GM21367 (cell line): ENCODE measurements around the gene POU2F3.
A peak's percentile ranks its signal among the peaks of the same experiment; 100 is the strongest.

Experiments
- ATAC-seq: cut with Tn5 transposase; IDR thresholded peaks from one replicate; pipeline ENCODE4 v1.9.1; 2021; ENCODE audit not compliant: unreplicated experiment

POU2F3 gene

DNA sequence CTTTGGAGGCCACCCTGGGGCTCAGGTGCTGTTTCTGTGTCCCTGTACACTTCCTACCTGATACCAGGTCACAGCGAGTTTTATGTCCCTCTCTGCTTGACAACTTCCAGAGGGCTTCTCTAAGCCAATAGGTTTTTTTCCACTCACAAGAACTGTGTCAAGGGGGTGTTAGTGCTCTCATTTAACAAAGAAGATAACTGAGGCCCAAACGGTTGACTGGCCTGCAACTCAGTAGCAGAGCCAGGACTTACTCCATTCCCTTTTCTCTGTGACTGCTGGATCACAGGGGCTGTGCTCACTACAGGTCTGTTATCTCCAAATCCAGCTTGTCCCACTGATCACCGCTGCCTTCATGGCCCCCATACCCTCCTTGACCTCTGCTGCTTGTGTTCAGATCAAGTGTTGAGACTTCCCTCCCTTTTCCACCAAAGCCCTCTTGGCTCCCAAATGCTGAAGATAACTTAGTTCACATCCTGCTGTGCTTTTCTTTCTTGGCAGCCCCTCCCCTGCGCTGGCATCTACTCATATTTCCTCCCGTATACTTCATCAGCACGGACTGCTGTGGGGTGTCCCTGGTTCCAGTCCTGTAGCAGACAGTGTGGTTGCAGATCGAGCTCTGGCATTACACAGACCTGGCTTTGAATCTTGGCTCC, 41.3 kb downstream of the POU2F3 start:
- ATAC-seq: no peak

- no peak for ATAC-seq
Measured at GRCh38 chr11:120283124-120283523, 43.2 kb downstream of the POU2F3 start.

GRCh38 chr11:120284272-120284671, 44.3 kb downstream of the POU2F3 start:
- no peak for ATAC-seq

GRCh38 chr11:120285256-120285655, 45.3 kb downstream of the POU2F3 start:
- no peak for ATAC-seq

DNA sequence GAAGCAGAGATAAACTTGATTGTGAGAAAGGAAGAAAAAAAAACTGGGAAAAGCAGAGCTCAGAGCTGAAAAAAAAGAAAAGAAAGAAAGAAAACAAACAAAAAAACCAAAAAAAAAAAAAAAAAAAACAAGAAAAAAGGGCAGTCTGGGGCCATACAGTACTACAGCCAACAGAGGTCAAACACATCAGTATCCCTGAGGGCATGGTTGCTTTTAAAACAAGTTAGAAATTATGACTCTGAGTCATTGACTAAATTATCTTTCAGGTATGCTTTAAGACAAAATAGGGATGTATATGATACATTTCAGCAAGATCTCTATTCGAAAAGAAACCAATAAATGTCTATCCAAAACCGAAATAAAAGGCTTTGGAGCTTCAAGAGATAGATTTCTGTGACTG, 48.1 kb downstream of the POU2F3 start:
- no peak for ATAC-seq

DNA sequence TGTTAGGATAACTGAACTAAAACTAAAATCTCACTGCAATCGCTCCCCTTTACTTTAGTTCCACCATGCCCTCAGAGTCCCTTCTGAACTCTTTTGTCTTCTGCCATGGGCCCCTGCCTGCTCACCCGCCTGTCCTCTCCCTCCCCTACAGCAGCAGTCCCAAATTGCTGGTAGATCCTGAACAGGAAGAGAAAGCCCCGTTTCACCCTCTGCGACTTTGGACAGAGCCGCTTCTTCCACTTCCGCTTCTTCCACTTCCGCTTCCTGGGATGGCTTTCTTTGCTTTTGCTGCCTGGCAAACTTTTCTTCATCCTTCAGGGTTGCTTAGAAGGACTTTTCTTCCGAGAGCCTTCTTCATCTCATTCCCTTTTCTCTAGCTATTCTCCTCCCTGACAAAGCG, 49.5 kb downstream of the POU2F3 start:
- ATAC-seq: no peak

GRCh38 chr11:120290956-120291355, 51.0 kb downstream of the POU2F3 start:
- ATAC-seq: no peak

DNA sequence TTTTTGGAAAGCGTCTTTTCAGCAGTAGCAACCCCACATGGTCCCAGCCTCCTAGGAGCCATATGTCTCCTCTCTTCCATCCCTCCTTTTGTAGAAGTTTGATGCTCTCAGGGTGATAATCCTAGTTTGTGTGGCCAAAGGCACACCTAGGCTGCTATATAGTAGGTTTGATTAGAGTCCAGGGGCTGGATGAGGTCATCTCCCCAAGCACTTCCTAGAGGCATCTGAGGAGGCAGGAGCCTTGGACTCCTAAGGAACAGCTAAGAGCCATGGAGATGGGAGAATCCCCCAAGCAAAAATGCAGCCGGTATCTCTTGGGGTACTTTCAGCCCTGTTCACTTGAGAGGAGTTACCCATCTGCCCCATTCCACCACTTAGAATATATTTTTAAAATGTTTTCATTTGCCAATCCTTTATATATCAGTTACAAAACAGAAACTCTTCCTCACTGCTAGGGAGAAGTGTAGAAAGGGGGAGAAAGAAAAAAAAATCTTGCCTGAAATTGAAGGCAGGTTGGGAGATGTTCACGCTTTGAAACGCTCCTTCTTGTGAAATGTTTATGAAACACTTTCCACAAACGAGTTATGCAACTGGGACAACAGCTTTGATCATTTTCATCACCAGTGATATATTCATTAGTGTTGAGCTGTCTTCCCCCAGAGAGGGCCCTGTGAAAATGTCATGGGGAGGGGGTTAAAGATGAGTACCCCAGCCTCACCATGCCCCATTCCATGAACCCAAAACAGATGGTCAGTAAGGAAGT, 53.3 kb downstream of the POU2F3 start:
- ATAC-seq: no peak

- no peak for ATAC-seq
Measured at GRCh38 chr11:120294096-120294495, 54.2 kb downstream of the POU2F3 start.

DNA sequence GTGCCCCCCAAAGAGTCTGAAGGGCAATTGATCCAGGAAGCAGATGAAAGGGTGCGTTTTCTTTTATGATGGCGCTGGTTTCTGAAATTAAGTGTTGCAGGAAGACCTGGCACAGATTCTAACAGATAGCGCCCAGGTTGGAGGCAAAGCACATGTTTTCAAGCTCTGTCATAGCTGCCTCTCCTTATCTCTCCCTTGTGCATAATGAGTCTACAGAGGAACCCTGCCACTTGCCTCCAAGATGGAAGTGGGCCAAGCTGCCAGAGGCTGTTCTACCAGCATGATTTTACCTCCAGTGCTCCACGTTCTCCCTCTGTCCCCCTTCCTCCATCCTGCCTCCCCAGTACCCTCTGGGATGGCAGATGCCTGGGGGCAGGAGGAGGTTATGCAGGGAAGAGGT, 55.2 kb downstream of the POU2F3 start:
- ATAC-seq: no peak

DNA sequence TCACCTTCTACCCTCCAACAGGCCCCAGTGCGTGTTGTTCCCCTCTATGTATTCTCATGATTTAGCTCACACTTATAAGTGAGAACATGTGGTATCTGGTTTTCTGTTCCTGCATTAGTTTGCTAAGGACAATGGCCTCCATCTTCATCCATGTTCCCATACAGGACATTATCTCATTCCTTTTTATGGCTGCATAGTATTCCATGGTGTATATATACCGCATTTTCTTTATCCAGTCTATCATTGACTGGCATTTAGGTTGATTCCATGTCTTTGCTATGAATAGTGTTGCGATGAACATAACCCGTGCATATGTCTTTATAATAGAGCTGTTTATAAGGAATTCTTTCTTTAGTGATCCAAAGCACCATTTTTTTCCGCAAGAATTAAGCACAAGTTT, 56.6 kb downstream of the POU2F3 start:
- no peak for ATAC-seq

DNA sequence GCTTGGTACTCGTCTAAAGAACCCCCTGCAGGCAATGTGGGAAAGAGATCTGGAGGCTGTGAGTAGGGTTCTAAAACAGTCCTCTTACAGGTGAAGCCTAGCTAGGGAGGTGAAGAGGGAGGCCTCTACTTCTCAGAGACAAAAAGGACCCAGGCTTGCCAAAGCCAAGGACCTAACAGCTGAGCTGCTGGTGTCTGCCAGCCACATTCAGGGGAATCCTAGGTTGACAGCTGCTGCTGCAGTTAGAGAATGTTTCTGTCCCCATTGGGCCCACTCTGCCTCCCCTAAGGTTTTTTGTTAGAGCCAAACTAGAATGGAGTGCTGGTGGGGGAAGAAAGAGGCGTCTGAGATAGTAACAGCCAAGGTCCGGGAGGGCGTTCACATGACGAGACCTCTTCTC, 58.5 kb downstream of the POU2F3 start:
- ATAC-seq: no peak

- no peak for ATAC-seq
Measured at GRCh38 chr11:120302001-120302805, 62.3 kb downstream of the POU2F3 start.

DNA sequence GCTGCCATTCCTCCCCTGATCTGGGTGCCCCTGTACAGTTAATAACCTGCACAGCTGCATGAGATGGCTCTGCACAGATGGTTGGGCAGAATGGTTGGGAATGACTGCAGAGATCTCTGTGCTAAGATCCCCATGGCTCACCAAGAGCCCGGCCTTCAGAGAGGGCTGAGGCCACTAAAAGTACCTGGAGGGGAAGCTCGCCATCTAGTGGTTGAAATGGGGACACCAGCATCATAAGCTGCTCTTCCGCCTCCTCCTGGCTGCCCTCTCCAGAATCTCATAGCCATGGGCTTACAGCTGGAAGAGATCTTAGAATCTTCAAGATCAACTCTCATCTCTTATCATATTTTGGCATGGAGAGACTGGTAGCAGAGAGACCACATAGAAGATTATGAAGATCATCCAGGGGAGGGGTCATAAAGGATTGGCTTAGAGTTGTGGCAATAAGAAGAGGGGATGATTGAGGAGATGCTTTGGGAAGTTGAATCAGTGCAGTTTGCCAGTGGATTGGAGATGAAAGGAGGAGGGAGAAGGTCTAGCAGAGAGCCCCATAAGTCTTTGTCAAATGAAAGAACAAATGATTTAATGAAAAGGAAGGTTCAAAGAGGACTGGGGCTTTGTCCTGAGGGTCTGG, 63.2 kb downstream of the POU2F3 start:
- ATAC-seq: peak; percentile 70

- ATAC-seq: no peak
Measured at GRCh38 chr11:120304526-120304925, 64.6 kb downstream of the POU2F3 start.

DNA sequence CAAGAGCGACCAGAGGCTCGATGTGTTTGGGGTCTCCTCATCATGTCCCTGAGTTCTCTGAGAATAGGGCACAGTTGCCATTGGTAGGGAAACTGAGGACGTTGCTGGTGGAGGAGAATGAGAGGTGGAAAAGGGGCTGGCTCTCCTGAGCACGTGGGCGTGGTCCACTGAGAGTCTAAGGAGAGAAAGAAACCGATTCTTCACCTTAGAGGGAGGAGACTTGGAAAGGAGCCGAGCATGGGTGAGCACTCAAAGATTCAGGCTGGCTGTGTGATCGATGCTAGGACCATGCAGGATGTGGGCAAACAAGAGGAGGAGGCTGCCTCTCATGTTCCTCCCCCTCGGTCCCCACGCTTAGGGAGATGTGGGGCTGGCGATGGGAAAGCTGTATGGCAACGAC, 65.3 kb downstream of the POU2F3 start:
- no peak for ATAC-seq

DNA sequence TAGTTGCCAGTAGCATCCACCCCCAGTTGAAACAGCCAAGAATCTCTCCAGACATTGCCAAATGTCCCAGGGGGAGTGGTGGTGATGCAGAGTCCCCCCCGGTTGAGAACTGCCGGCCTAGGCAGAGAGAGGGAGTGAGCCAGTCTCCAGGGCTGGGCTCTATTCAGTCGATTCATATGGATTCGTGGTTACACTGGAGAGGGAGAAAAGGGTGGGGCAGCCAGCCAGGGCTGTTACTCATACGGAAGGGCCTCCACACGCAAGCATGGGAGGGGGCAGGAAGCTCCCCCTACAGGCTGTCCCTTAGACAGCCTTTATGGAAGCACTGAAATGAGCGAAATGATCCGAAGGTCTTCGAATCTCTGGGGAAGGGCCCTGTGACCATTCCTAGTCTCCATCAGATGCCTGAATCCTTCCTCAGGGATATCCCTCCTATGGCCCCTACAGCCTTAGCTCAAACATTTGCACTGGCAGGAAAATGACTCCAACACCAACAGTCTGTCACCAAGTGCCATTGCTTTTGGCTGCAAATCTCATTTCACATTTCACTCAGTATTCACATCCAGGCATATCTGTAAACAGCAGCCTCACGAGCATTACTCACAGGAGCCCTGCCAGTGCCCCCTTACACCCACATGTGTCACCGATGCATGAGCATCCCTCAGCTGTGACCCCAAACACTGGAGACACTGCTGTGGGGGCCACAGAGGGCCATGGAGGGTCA, 66.7 kb downstream of the POU2F3 start:
- ATAC-seq: no peak

- no peak for ATAC-seq
Measured at GRCh38 chr11:120307476-120307875, 67.5 kb downstream of the POU2F3 start.

DNA sequence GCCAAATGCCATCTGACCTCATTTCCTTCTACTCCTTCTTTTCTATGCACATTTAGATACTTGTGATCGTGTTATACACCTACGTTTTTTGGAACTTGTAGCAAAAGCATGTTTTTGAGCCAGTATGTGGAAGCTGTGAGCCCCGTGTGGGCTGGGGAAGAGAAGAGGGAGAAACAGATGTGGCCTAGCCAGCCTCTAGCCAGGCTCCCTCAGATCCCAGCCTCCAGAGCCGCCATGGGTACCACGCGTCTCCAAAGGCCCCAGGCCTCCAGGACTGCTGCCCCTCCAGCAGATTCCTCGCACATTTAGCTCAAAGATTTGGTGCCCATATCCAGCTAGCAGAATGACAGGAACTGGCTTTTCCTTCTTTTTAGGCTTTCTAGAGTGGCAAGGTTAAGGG, 68.1 kb downstream of the POU2F3 start:
- ATAC-seq: no peak

GRCh38 chr11:120310870-120311269, 70.9 kb downstream of the POU2F3 start:
- ATAC-seq: no peak

DNA sequence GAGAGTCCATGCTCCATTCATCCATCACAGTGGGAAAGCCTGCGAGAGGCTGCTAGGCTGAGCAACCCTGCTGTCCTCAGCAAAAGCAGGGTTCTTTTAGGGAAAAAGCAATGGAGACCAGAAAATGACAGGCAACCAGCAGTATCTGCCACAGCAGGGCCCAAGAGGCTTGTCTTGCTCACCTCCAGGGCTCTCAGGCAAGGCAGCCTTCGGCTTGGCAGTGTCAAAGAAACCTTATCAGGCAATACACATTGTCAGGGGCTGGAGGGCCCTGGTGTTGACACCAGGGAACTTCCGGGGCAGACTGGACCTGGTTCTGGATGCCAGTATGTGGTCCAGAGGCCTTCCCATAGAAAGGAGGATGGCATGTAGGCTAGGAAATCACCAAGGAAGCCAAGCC, 74.9 kb downstream of the POU2F3 start:
- ATAC-seq: no peak
